Measurements from ENCODE around the gene PRMT7.

DNA sequence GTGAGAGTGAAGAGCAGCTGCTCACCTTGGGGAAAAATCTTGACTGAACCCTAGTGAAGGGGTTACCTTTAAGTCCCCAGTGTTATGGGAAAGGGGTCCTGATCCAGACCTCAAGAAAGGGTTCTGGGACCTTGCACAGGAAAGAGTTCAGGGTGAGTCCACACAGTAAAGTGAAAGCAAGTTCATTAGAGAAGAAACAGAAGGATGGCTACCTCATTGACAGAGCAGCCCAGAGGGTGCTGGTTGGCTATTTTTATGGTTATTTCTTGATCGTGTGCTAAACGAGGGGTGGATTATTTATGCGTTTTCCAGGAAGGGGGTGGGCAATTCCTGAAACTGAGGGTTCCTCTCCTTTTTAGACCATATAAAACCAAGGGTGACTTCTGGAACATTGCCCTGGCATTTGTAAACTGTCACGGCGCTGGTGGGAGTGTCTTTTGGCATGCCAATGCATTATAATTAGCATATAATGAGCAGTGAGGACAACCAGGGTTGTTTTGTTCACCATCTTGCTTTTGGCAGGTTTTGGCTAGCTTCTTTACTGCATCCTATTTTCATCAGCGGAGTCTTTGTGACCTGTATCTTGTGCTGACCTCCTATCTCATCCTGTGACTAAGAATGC lies 79.0 kb downstream of the PRMT7 start:
- TF ChIP-seq POLR2A (IDR thresholded peaks at IDR 0.05), result no peak
- TF ChIP-seq, protein P1, sequence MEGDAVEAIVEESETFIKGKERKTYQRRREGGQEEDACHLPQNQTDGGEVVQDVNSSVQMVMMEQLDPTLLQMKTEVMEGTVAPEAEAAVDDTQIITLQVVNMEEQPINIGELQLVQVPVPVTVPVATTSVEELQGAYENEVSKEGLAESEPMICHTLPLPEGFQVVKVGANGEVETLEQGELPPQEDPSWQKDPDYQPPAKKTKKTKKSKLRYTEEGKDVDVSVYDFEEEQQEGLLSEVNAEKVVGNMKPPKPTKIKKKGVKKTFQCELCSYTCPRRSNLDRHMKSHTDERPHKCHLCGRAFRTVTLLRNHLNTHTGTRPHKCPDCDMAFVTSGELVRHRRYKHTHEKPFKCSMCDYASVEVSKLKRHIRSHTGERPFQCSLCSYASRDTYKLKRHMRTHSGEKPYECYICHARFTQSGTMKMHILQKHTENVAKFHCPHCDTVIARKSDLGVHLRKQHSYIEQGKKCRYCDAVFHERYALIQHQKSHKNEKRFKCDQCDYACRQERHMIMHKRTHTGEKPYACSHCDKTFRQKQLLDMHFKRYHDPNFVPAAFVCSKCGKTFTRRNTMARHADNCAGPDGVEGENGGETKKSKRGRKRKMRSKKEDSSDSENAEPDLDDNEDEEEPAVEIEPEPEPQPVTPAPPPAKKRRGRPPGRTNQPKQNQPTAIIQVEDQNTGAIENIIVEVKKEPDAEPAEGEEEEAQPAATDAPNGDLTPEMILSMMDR (IDR thresholded peaks at IDR 0.05), result no peak
